A549 (cell line): ENCODE results near the gene KCNQ1.

Experiments used
- CBX2 ChIP-seq: fragments of 200-600 bp; sonication (generic); IDR thresholded peaks from 2 replicates; pipeline ENCODE4 v1.6.1; 2016; ENCODE audit warnings: low read depth, mild to moderate bottlenecking, borderline replicate concordance
- CEBPB ChIP-seq, 2 experiments: fragments of >200 bp in 1 of 2; sonication (Bioruptor Twin) in 1 of 2; formaldehyde crosslinking in 1 of 2; IDR thresholded peaks; 2 replicates each; pipeline ENCODE4 v1.6.1; 2012 to 2016
- CTCF ChIP-seq: fragments of >200 bp; sonication (Bioruptor Twin); formaldehyde crosslinking; IDR thresholded peaks from 3 replicates; pipeline ENCODE4 v1.5.1; 2016
- EP300 ChIP-seq, 2 experiments: fragments of >200 bp; sonication (Bioruptor Twin); formaldehyde crosslinking; IDR thresholded peaks; 2 replicates in 1 of 2; 3 replicates in 1 of 2; pipeline ENCODE4 v1.6.1; 2016 to 2017
- HOXA7 ChIP-seq: fragments of 250-450 bp; sonication (Bioruptor Pico); IDR thresholded peaks from 2 replicates; pipeline ENCODE4 v1.5.0; 2020; ENCODE audit warnings: mild to moderate bottlenecking, moderate library complexity
- HOXB13 ChIP-seq: fragments of 250-450 bp; sonication (Bioruptor Pico); IDR thresholded peaks from 2 replicates; pipeline ENCODE4 v1.5.0; 2020; ENCODE audit warnings: low read depth, mild to moderate bottlenecking, moderate library complexity
- JUN ChIP-seq, 2 experiments: fragments of >200 bp; sonication (Bioruptor Twin); formaldehyde crosslinking; IDR thresholded peaks; 2 replicates in 1 of 2; 3 replicates in 1 of 2; pipeline ENCODE4 v1.6.1; 2016 to 2017
- MAX ChIP-seq: IDR thresholded peaks from 2 replicates; pipeline ENCODE4 v1.6.1; 2012
- NR3C1 ChIP-seq: fragments of >200 bp; sonication (Bioruptor Twin); formaldehyde crosslinking; IDR thresholded peaks from 3 replicates; pipeline ENCODE4 v1.6.1; 2017
- POLR2A ChIP-seq: IDR thresholded peaks from 2 replicates; pipeline ENCODE4 v1.6.1; 2012; ENCODE audit warnings: mild to moderate bottlenecking, low read length
- POLR2AphosphoS2 ChIP-seq: conservative IDR thresholded peaks from 2 replicates; pipeline ENCODE4 v1.6.1; 2012; ENCODE audit warnings: low read length, improper control_type of control experiment, inconsistent platforms
- RAD21 ChIP-seq, 2 experiments: fragments of >200 bp in 1 of 2; sonication (Bioruptor Twin) in 1 of 2; formaldehyde crosslinking in 1 of 2; IDR thresholded peaks in 1 of 2; conservative IDR thresholded peaks in 1 of 2; 2 replicates in 1 of 2; 3 replicates in 1 of 2; pipeline ENCODE4 v1.6.1; 2012 to 2018; ENCODE audit warnings: inconsistent platforms in 1 of 2
- REST ChIP-seq: fragments of 200-600 bp; sonication (generic); IDR thresholded peaks from 2 replicates; pipeline ENCODE4 v1.6.1; 2016; ENCODE audit warnings: antibody characterized with exemption, mild to moderate bottlenecking, moderate library complexity

- TF ChIP-seq POLR2A (no peak), JUN (IDR thresholded peaks at IDR 0.05) (no peak), POLR2AphosphoS2 (no peak), HOXB13 (no peak), CTCF (no peak), MAX (no peak), CEBPB (IDR thresholded peaks at IDR 0.05) (no peak), RAD21 (conservative IDR thresholded peaks at IDR 0.05 in 1 of 2, IDR thresholded peaks at IDR 0.05 in 1 of 2) (no peak), EP300 (IDR thresholded peaks at IDR 0.05) (no peak), HOXA7 (CRISPR knock-in tag) (no peak), REST (no peak), NR3C1 (no peak), CBX2 (no peak)
Measured at GRCh38 chr11:2462543-2462985, 17.8 kb downstream of the KCNQ1 start.
